Measurements from ENCODE around the gene P3H2.
"Not testable (repeated sequence)": the region's sequence is repeated elsewhere in the genome, so short reads cannot be mapped to it uniquely, and the experiment has no call there.

The P3H2 gene

DNA sequence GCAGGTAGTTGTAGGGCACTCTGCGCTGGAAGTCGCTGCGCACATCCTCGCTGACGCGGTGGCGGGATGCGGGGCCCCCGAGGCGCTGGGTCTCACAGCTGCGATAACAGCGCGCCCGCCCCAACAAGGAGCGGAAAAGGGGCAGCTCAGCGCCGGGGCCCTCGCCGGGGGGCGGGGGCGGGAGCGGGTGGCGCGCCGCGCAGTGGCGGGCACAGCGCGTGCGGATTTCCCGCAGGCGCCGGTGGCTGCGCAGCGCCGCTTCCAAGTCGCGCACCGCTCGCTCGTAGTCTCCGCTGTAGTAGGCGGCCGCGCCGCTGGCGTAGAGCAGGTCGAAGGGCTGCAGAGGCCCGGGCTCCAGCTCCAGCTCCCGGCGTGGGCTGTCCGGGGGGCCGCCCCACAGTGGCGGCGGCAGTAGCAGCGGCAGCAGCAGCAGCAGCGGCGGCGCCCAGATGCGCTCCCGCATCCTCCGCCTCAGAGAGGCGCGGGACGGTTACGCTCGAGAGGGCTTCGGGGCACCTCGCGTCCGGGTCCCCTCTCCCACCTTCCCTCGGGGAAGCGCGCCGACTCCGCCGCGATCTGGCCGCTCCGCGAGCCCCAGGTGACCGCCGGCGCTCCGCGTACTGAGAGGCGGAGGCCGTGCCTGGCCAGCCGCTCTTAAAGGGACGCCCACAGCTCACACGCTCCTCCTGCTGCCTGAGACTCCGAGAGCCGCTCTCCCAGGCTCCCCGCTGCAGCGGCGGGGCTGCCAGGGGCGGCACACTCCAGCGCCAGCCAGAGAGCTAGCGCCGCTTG, at the start of gene P3H2:
P3H2 (minus strand) TSS at position 629 of the 792 bp plus-strand sequence; CDS start at position 463, 166 bp downstream.
- DNase-seq = peak; percentile 93

GRCh38 chr3:190169877-190170276, 49.2 kb upstream of the P3H2 start:
- no peak for DNase-seq

DNA sequence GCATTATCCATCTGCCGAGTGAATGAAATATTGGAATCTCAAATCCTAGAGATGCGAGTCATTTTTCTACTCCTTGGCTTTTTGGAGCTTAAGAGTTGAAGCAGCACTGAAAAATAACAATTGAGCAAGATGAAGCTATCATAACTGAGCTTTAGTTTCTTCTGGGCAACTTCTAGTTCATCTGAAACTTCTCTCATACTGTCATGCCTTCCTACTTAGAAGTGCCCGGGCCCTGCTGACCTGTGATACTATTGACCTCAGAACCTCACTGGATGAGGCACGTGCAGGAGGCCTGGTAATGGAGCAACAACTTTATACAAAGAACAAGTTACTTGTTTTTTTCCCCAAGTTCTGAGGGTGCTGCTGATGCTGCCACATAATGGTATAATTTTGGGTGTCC, 48.5 kb upstream of the P3H2 start:
- DNase-seq = no peak

- no peak for DNase-seq
Observed at GRCh38 chr3:190167936-190168680, 47.4 kb upstream of the P3H2 start.

DNA sequence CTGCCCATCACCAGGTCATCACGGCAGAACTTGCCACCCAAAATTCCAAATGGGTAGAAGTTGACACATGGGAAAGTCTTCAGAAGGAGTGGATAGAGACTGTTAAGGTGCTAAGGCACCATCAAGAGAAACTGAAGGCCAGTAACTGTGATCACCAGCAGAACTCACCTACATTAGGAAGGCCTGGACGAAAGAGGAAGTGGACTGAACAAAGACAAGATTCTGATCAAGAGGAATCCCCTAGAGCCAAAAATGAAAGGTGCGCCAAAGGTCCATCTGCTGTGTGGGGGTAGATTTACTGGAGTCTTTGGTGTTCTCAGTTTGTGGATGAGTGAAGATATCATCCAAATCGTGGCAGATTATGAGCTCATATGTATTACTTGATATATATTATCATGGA, 46.3 kb upstream of the P3H2 start:
- DNase-seq = no peak

DNA sequence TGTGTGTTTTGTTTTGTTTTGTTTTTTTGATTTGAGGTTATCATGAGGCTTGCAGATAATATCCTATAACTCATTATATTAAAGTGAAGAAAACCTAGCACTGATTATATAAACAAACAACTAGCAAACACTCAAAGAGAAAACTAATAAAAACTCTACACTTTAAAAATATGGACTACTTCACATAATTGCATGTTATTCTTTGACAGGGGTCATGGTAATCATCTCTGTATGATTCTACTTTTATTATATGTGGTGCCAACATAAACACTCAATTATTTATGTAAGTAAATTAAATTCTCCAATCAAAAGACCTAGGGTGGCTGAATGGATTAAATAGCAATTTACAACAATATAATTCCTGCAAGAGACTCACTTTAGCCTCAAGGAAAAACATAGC, 44.6 kb upstream of the P3H2 start:
- no peak for DNase-seq

DNA sequence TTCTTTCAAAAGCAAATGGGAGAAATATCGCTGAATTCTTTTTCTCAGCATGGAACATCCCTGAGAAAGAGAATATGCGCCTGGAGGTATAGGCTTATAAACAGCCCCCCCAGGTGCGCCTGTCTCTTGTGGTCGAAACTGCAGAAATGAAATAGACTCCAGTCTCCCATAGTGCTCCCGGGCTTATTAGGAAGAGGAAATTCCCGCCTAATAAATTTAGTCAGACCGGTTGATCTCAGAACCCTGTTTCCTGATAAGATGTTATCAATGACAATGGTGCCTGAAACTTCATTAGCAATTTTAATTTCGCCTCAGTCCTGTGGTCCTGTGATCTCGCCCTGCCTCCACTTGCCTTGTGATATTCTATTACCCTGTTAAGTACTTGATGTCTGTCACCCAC, 41.3 kb upstream of the P3H2 start:
- not testable (repeated sequence) for DNase-seq

DNA sequence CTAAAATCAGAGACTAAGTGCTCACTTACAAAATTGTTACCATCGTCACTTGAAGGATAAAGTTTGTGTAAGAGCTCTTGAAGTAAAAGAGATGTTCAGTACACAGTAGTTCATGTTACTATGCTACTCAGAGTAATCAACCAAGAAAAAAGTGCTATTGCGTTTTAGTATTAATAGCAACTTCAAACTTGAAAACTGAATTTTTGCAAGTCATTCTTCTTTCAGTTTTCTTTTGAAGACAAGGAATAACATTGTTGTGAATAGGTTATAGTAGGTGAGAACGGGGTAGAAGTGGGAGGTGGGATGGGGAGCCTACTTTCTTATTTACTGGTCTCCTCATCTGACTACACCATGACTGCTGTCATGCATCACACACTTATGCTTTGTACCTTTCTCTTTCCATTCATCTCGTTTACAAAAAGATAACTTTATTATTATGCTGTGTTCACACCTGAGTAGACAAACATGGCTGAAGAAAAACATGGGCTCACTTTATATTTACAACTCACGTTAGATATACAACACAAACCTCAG, 39.3 kb upstream of the P3H2 start:
- no peak for DNase-seq

GRCh38 chr3:190158261-190158660, 37.6 kb upstream of the P3H2 start:
- DNase-seq = no peak

- peak; percentile 25 for DNase-seq
Observed at GRCh38 chr3:190155752-190156151, 35.1 kb upstream of the P3H2 start.

DNA sequence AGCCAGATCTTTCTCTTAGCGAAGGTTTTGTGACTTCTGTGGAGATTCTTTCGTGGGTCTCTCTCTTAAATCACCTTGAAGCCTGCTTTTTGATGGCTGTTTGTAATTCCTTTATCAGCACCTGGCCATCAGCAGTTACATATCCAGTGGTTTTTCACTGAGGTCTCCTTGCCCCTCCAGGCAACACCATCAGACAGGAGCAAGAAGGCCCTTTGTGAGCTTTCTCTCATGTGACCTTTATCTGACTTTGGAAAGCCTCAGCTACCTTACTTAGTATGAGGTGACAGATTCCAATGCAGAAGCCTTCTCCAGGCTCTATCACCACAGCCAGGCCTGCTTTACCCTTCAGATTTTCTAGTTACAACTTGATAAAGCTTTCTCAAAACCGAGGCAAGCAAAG, 30.0 kb upstream of the P3H2 start:
- no peak for DNase-seq

DNA sequence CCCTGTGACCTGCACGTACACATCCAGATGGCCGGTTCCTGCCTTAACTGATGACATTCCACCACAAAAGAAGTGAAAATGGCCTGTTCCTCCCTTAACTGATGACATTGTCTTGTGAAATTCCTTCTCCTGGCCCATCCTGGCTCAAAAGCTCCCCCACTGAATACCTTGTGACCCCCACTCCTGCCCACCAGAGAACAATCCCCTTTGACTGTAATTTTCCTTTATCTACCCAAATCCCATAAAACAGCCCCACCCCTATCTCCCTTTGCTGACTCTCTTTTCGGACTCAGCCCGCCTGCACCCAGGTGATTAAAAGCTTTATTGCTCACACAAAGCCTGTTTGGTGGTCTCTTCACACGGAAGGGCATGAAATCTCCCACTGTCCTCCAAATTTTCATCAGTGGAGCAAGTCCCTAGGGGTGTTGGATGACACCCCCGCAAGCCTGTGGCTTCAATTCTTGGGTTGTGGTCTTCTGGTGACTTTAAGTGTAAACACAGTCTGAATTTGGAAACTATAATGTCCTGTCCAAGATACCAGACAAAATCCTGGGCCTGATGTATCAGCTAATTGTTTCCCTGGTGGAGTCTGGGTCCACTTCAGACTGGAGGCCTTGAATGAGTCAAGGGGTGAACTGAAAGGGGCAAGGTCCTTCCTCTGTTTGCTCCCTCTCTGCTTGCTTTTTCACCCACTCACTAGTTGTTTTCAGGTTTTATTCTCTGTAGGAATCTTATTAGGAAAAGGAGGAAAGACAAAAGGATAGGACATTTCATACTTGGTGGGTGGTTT, 29.3 kb upstream of the P3H2 start:
- DNase-seq = not testable (repeated sequence)

DNA sequence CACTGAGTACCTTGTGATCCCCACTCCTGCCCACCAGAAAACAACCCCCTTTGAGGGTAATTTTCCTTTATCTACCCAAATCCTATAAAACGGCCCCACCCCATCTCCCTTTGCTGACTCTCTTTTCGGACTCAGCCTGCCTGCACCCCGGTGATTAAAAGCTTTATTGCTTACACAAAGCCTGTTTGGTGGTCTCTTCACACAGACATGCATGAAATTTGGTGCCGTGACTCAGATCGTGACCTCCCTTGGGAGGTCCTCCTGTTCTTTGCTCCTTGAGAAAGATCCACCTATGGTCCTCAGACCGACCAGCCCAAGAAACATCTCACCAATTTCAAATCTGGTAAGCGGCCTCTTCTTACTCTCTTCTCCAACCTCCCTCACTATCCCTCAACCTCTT, 24.1 kb upstream of the P3H2 start:
- DNase-seq = not testable (repeated sequence)

- DNase-seq = no peak
Observed at GRCh38 chr3:190142041-190142440, 21.3 kb upstream of the P3H2 start.

- DNase-seq = no peak
Observed at GRCh38 chr3:190139365-190139764, 18.7 kb upstream of the P3H2 start.

GRCh38 chr3:190132371-190132770, 11.7 kb upstream of the P3H2 start:
- no peak for DNase-seq

DNA sequence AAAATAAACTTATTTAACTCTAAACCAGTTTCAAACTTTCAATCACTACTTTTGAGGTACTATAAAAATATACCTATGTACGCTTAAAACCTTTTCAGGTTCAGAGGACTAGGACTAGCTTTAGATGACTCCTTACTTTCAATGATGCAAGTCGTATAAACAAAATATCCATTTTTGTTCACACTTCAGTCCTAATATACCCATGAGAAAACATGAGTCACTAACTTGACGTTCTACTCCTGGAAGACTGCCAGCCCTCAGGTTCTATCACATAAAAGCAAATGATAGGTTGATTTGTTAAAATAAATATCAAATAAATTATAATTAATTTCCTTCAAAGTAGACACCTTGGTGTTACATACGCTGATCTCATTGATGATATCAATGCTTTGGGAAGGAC, 10.6 kb upstream of the P3H2 start:
- no peak for DNase-seq

GRCh38 chr3:190130696-190131095, 10.0 kb upstream of the P3H2 start:
- DNase-seq = peak; percentile 55

GRCh38 chr3:190130037-190130436, 9.3 kb upstream of the P3H2 start:
- no peak for DNase-seq

GRCh38 chr3:190127797-190128196, 7.1 kb upstream of the P3H2 start:
- no peak for DNase-seq

DNA sequence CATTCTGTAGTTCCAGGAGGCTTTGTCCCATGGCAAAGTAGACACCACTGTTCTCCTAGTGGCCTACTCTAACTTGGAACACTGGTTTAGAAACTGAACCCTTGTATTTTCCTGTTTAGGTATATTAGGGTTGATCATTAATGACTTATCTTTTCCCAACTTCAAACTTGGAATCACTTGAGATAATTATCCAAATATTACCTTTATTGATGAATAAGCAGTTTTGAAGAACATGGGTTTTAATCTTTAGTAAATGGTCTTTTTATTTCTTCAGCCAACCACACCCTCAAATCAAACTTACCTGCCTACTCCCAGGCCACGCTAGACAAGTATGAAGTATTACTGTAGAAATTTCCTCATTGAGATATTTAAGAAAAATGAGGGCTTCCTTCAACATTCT, 6.5 kb upstream of the P3H2 start:
- no peak for DNase-seq

DNA sequence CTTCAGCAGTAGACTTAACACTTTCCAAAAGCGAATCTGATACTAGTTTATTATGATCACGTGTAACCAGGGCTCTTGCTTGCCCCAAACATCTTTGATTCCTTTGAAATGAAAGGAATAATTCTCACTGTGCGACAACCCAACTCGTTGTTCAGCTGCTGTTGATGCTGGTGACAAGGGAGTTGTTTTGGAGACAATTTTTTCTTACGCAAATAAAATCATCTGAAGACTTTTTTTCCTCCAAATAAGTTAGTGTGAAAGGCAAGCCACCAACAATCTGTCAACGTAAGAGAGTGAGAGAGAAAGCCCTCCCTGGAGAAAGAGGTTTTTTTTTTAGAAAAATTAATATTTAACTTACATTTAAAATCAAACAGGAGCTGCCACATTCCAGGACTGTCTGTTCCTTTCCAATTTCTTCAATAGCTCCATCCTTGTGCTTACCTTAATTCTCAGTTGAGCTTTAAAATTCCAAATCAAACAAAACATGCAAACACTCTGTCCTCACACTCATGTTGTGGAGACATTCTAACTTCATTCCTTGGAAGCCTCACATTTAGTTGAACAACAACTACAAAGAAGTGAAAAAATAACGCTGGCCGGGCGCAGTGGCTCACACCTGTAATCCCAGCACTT, 4.9 kb upstream of the P3H2 start:
- DNase-seq = no peak

- DNase-seq = no peak
Observed at GRCh38 chr3:190124067-190124466, 3.4 kb upstream of the P3H2 start.

All from left hindlimb (tissue), 1 donor.